Prostate gland (tissue), 2 donors: ENCODE data around the gene ATP13A1.

Experiments
- POLR2AphosphoS5 ChIP-seq: sonication (generic); formaldehyde crosslinking; IDR thresholded peaks from one replicate; pipeline ENCODE4 v1.6.1; 2017; ENCODE audit warnings: antibody characterized with exemption
- TF ChIP-seq, protein P1 (sequence below), 4 experiments: fragments of 200-600 bp in 2 of 4; fragments of 450-650 bp in 2 of 4; sonication (generic) in 2 of 4; IDR thresholded peaks; 1 replicate in 3 of 4; 2 replicates in 1 of 4; pipeline ENCODE4 v1.5.1; 2016 to 2019; ENCODE audit warnings: antibody characterized with exemption in 4 of 4, mild to moderate bottlenecking in 2 of 4, moderate library complexity in 2 of 4

DNA sequence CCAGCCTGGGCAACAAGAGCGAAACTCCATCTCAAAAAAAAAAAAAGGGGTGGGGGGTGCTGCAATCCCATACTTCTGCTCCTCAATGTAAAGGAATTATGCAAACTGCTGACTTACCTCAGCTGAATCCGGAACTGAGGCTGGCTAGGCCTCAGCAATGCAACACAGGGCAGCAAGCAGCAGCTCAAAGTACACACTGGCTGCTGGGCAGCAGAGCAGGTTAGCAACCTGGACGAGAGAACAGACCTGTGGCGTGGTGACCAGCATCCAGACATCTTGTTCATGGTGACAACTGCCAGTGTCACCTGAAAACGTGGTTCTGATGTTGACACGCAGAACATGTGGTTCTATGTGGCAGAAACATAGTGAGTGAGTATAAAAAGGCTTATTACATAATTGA is 41.4 kb upstream of the ATP13A1 start:
- TF ChIP-seq, protein P1, sequence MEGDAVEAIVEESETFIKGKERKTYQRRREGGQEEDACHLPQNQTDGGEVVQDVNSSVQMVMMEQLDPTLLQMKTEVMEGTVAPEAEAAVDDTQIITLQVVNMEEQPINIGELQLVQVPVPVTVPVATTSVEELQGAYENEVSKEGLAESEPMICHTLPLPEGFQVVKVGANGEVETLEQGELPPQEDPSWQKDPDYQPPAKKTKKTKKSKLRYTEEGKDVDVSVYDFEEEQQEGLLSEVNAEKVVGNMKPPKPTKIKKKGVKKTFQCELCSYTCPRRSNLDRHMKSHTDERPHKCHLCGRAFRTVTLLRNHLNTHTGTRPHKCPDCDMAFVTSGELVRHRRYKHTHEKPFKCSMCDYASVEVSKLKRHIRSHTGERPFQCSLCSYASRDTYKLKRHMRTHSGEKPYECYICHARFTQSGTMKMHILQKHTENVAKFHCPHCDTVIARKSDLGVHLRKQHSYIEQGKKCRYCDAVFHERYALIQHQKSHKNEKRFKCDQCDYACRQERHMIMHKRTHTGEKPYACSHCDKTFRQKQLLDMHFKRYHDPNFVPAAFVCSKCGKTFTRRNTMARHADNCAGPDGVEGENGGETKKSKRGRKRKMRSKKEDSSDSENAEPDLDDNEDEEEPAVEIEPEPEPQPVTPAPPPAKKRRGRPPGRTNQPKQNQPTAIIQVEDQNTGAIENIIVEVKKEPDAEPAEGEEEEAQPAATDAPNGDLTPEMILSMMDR (IDR thresholded peaks at IDR 0.05) = no peak
- no peak for TF ChIP-seq POLR2AphosphoS5
